Fibroblast of lung (primary cell): ENCODE measurements around the gene PTPRF.

Experiments used
- EZH2 ChIP-seq: IDR thresholded peaks from 2 replicates; pipeline ENCODE4 v1.5.1; 2012; ENCODE audit warnings: low read length, control low read depth, mild to moderate bottlenecking; ENCODE audit errors: missing control alignments
- TF ChIP-seq, protein P1 (sequence below), 2 donors: IDR thresholded peaks in 1 of 2; conservative IDR thresholded peaks in 1 of 2; 1 replicate in 1 of 2; 2 replicates in 1 of 2; pipeline ENCODE4 v1.5.1; 2011 to 2012; ENCODE audit warnings: low read length in 2 of 2, control low read depth in 1 of 2, inconsistent platforms in 1 of 2, low read depth in 1 of 2, mild to moderate bottlenecking in 1 of 2

DNA sequence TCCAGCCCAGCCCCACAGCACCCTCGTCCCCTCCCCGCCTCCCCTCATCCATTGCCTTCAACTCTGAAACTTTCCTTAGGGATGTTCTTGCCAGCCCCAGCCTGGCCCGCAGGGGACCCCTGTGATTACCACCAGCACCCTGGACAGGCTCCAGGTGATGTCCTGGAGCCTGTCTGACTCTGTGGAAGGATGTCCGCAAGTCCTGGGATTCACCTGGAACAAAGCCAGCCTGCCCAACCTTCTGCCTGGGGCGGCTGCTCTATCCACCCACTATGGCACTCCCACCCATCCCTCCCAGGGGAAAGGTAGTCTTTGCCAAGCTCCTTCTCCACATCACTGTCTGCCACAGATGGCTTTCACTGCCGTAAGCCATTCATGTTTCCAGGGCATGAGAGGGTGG, 24.4 kb upstream of the PTPRF start:
- TF ChIP-seq, protein P1, sequence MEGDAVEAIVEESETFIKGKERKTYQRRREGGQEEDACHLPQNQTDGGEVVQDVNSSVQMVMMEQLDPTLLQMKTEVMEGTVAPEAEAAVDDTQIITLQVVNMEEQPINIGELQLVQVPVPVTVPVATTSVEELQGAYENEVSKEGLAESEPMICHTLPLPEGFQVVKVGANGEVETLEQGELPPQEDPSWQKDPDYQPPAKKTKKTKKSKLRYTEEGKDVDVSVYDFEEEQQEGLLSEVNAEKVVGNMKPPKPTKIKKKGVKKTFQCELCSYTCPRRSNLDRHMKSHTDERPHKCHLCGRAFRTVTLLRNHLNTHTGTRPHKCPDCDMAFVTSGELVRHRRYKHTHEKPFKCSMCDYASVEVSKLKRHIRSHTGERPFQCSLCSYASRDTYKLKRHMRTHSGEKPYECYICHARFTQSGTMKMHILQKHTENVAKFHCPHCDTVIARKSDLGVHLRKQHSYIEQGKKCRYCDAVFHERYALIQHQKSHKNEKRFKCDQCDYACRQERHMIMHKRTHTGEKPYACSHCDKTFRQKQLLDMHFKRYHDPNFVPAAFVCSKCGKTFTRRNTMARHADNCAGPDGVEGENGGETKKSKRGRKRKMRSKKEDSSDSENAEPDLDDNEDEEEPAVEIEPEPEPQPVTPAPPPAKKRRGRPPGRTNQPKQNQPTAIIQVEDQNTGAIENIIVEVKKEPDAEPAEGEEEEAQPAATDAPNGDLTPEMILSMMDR (conservative IDR thresholded peaks at IDR 0.05 in 1 of 2, IDR thresholded peaks at IDR 0.05 in 1 of 2; ENCODE audit: low read depth in 1 of 2, low read length in 2 of 2), result no peak
- no peak for TF ChIP-seq EZH2
